B cell (primary cell): ENCODE measurements around the gene DRD1. TPM values are rescaled to one million over a fixed set of nuclear protein-coding genes. Genes with fewer than 3 reads are reported as not detected.

Experiments used
- ATAC-seq: fragments of 200-7000 bp; cut with Tn5 transposase; one replicate; pipeline ENCODE4 v1.10.0; 2021; ENCODE audit warnings: low read depth, mild to moderate bottlenecking, moderate number of reproducible peaks, moderate library complexity
- CTCF ChIA-PET: fragments of 350-600 bp; sonication (Branson Sonifier 250); formaldehyde crosslinking; loops from one replicate; lab custom pipeline; 2021; ENCODE audit warnings: antibody characterized with exemption, inconsistent platforms; lab: Charles Lee
- POLR2A ChIA-PET: fragments of 350-600 bp; sonication (Branson Sonifier 250); formaldehyde crosslinking; loops from one replicate; lab custom pipeline; 2021; ENCODE audit warnings: antibody characterized with exemption; lab: Charles Lee
- DNase-seq: peaks from one replicate; pipeline ENCODE4 v3.0.0; 2013
- H2AFZ ChIP-seq: 2 replicates; pipeline ENCODE4 v1.6.1; 2012; ENCODE audit warnings: mild to moderate bottlenecking, low read depth, low read length; ENCODE audit not compliant: insufficient read depth, poor library complexity, severe bottlenecking
- H3K27ac ChIP-seq, 2 donors: 1 replicate in 1 of 2; 2 replicates in 1 of 2; pipeline ENCODE4 v1.5.1; 2012 to 2013; ENCODE audit warnings: low read length in 2 of 2, mild to moderate bottlenecking in 2 of 2, moderate library complexity in 1 of 2
- H3K27me3 ChIP-seq, 4 experiments: fragments of 200-600 bp in 1 of 4; sonication (generic) in 1 of 4; replicated peaks in 1 of 4; 1 replicate in 2 of 4; 2 replicates in 2 of 4; pipeline versions ENCODE4 v1.6.1 to v1.7.0; 2013 to 2016; ENCODE audit warnings: low read length in 3 of 4, mild to moderate bottlenecking in 2 of 4, mixed read lengths in 1 of 4, moderate library complexity in 1 of 4; ENCODE audit not compliant: insufficient read depth in 4 of 4, control insufficient read depth in 3 of 4; ENCODE audit errors: control extremely low read depth in 1 of 4
- H3K36me3 ChIP-seq, 2 experiments: replicated peaks in 1 of 2; 1 replicate in 1 of 2; 2 replicates in 1 of 2; pipeline versions ENCODE4 v1.6.1 to v1.7.1; 2013; ENCODE audit warnings: low read length in 1 of 2; ENCODE audit not compliant: insufficient read depth in 2 of 2, control insufficient read depth in 1 of 2; ENCODE audit errors: control extremely low read depth in 1 of 2, extremely low read depth in 1 of 2
- H3K4me1 ChIP-seq, 2 donors: fragments of 200-600 bp in 1 of 2; sonication (generic) in 1 of 2; 1 replicate in 1 of 2; 2 replicates in 1 of 2; pipeline versions ENCODE4 v1.5.1 to v1.6.1; 2013 to 2017; ENCODE audit warnings: low read length in 2 of 2; ENCODE audit not compliant: control insufficient read depth in 2 of 2, insufficient read depth in 2 of 2
- H3K4me2 ChIP-seq: replicated peaks from 2 replicates; pipeline ENCODE3; 2012; ENCODE audit warnings: mild to moderate bottlenecking, low read depth, low read length; ENCODE audit not compliant: poor library complexity, severe bottlenecking
- H3K4me3 ChIP-seq, 5 experiments: fragments of 200-600 bp in 1 of 5; sonication (generic) in 1 of 5; 1 replicate in 3 of 5; 2 replicates in 2 of 5; pipeline versions ENCODE4 v1.5.1 to v1.7.0; 2011 to 2016; ENCODE audit warnings: low read length in 4 of 5, mild to moderate bottlenecking in 4 of 5, low read depth in 2 of 5, control low read depth in 1 of 5, moderate library complexity in 1 of 5; ENCODE audit not compliant: insufficient read depth in 1 of 5; ENCODE audit errors: control extremely low read depth in 1 of 5, extremely low read depth in 1 of 5
- H3K79me2 ChIP-seq: fragments of 200-600 bp; sonication (generic); one replicate; pipeline ENCODE4 v1.6.0; 2016; ENCODE audit warnings: low read length; ENCODE audit not compliant: control insufficient read depth, insufficient read depth
- H3K9ac ChIP-seq: fragments of 200-600 bp; sonication (generic); 2 replicates; pipeline ENCODE4 v1.6.1; 2017; ENCODE audit warnings: mild to moderate bottlenecking, low read length, moderate library complexity
- H3K9me3 ChIP-seq, 3 donors: one replicate each; pipeline versions ENCODE4 v1.6.1 to v1.7.1; 2013; ENCODE audit warnings: low read length in 2 of 3; ENCODE audit not compliant: control insufficient read depth in 2 of 3, insufficient read depth in 1 of 3; ENCODE audit errors: control extremely low read depth in 1 of 3
- H4K20me1 ChIP-seq: 2 replicates; pipeline ENCODE4 v1.6.0; 2012; ENCODE audit warnings: mild to moderate bottlenecking, low read length; ENCODE audit not compliant: insufficient read depth, control insufficient read depth, poor library complexity, severe bottlenecking
- H3K27ac Mint-ChIP-seq: one replicate; pipeline ENCODE4 v1.8.0; 2021; ENCODE audit warnings: mixed read lengths
- H3K27me3 Mint-ChIP-seq: one replicate; pipeline ENCODE4 v1.8.0; 2021; ENCODE audit warnings: mixed read lengths
- H3K4me1 Mint-ChIP-seq: one replicate; pipeline ENCODE4 v1.8.0; 2021; ENCODE audit warnings: mixed read lengths
- H3K4me3 Mint-ChIP-seq: one replicate; pipeline ENCODE4 v1.8.0; 2021; ENCODE audit warnings: mixed read lengths
- H3K9me3 Mint-ChIP-seq: one replicate; pipeline ENCODE4 v1.8.0; 2022; ENCODE audit warnings: mixed read lengths; ENCODE audit not compliant: insufficient read depth
- CTCF ChIP-seq: fragments of 200-600 bp; IDR thresholded peaks from one replicate; pipeline ENCODE4 v1.8.0; 2022; ENCODE audit warnings: antibody characterized with exemption, mild to moderate bottlenecking
- EZH2 ChIP-seq: IDR thresholded peaks from 2 replicates; pipeline ENCODE4 v1.6.1; 2012; ENCODE audit warnings: borderline replicate concordance, low read depth, mild to moderate bottlenecking, moderate library complexity, low read length; ENCODE audit not compliant: insufficient read depth, poor library complexity, severe bottlenecking
- WGBS: methylation state at CpG from one replicate; pipeline ENCODE4 v1.1.5; 2013; ENCODE audit warnings: missing lambda C conversion rate; ENCODE audit not compliant: insufficient coverage; 5-methylcytosine and 5-hydroxymethylcytosine counted together
- intact Hi-C: fragments of 100-400 bp; cut with micrococcal nuclease; formaldehyde crosslinking; loops from one replicate; pipeline ENCODE4 v1.10.0; 2022
- polyA plus RNA-seq: library from polyadenylated mRNA; depleted of rRNA; stranded (reverse); fragments of >200 nt; gene quantifications from 2 replicates; pipeline ENCODE4 v1.2.3, GENCODE V29; 2012
- total RNA-seq, 2 donors: library from RNA; stranded (reverse); fragments of 120-200 nt in 1 of 2; gene quantifications; 1 replicate in 1 of 2; 2 replicates in 1 of 2; pipeline versions ENCODE4 v1.2.3 to v1.2.4, GENCODE V29; 2013 to 2022

The DRD1 gene
- total and polyA plus RNA-seq, 2 donors (not counting 1 experiment from before 2014, with no cell fraction given), result not detected

- POLR2A ChIA-PET, result no interaction called here
- Mint-ChIP-seq H3K27me3 (peaks cover 13% of the 10 kb centered on the region), H3K27ac (no peak overlapping the region), H3K4me1 (peaks cover 32% of the 10 kb centered on the region), H3K4me3 (peak overlapping the region; percentile 83), H3K9me3 (no peaks in the 10 kb centered on the region)
- ATAC-seq, result no peak
- Histone ChIP-seq H2AFZ (peak overlapping the region; percentile 74), H3K79me2 (peaks cover 40% of the 10 kb centered on the region), H3K9me3 (no peaks in the 10 kb centered on the region), H3K27me3 (peaks cover 0 to 1% (median 0%) of the 10 kb centered on the region in 4 experiments), H3K4me3 (no peak overlapping the region), H3K36me3 (no peaks in the 10 kb centered on the region), H3K4me1 (peaks cover 20 to 23% of the 10 kb centered on the region in 2 donors), H3K9ac (peak overlapping the region; percentile 69), H4K20me1 (peaks cover 4% of the 10 kb centered on the region), H3K4me2 (peak overlapping the region; percentile 77), H3K27ac (no peak overlapping the region)
- TF ChIP-seq CTCF, result no peak
- TF ChIP-seq EZH2, result no peak
- DNase-seq, result no peak
- CTCF ChIA-PET, result interaction anchor here (3.6 kb wide), 1 partner anchor 13 kb away, joined by 17 read pairs; no protein-coding TSS in a partner anchor
- WGBS, result 94% methylated on average over 3 of the region's 5 CpGs
- intact Hi-C loops, result no loop called here
Observed at GRCh38 chr5:175477440-175477839, 33.5 kb upstream of the DRD1 start.

DNA sequence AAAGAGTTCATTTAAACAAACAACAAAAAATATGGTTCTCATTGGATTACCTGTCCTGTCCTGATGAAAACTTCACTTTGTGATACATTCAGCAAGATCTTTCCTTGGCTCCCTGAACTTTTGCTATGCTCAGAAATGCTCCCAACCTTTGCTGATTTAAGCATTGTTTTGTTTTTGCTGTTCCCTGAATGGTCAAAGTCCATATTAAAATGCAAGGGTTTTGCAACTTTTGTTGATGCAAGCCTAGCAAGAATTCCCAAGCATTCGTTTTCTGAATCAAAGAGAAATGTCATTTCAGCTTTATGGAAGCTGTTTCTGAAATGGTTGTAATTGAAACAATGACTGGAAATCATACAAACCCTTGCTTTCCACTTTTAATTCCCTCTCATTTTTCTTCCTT, 31.3 kb upstream of the DRD1 start:
- H3K27me3 Mint-ChIP-seq, result peaks cover 15% of the 10 kb centered on the region
- no peak overlapping the region for H3K4me3 Mint-ChIP-seq
- no peak overlapping the region for H3K9ac ChIP-seq
- H3K4me1 Mint-ChIP-seq, result peaks cover 16% of the 10 kb centered on the region
- H2AFZ ChIP-seq, result no peak overlapping the region
- H3K4me2 ChIP-seq, result no peak overlapping the region
- POLR2A ChIA-PET, result no interaction called here
- no peaks in the 10 kb centered on the region for H3K36me3 ChIP-seq
- H3K9me3 ChIP-seq, result no peaks in the 10 kb centered on the region
- DNase-seq (no peak), ATAC-seq (no peak)
- H3K9me3 Mint-ChIP-seq, result no peaks in the 10 kb centered on the region
- H3K4me3 ChIP-seq, result no peak overlapping the region
- peaks cover 15 to 19% of the 10 kb centered on the region in 2 donors for H3K4me1 ChIP-seq
- no peak for TF ChIP-seq CTCF
- TF ChIP-seq EZH2, result no peak
- peaks cover 0 to 3% (median 0%) of the 10 kb centered on the region in 4 experiments for H3K27me3 ChIP-seq
- H3K27ac ChIP-seq, result no peak overlapping the region
- H4K20me1 ChIP-seq, result peaks cover under 1% of the 10 kb centered on the region
- 71% methylated on average over 1 of the region's 1 CpG for WGBS
- intact Hi-C loops, result no loop called here
- CTCF ChIA-PET, result interaction anchor here (3.6 kb wide), 1 partner anchor 11 kb away, joined by 17 read pairs; no protein-coding TSS in a partner anchor
- no peak overlapping the region for H3K27ac Mint-ChIP-seq
- H3K79me2 ChIP-seq, result peaks cover 18% of the 10 kb centered on the region
